Islet of Langerhans (tissue), 1 donor: ENCODE results near the gene RTN1.

Experiments used
- FAIRE-seq: peaks from one replicate; lab custom pipeline; 2011; peaks lifted over from hg19 to GRCh38; lab: Jason Lieb, UNC

Gene RTN1

GRCh38 chr14:59629444-59630287 is 240.9 kb downstream of the RTN1 start:
- FAIRE-seq, result no peak

DNA sequence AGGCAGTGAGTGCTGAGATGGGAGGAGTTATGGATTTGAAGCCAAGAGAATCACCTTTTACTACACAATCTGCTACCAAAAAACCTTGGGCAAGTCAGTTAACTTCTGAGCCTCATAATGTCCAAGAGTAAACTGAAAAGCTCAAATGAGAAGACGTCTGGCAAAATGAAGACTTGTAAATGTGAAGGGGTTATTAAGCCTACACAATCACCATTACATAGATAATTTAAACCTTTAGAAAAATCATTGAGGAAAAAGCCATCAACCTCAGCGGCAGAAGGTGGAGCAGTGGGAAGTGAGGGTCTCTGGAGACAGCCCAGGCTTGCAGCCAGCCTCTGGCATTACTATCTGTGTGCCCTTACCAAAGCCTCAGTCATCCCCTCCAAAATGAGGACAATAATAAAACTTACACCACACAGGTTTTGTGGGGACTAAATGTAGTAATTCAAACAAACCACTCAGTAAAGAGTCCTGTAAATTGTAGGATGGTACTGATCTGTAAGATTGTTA is 243.5 kb downstream of the RTN1 start:
- no peak for FAIRE-seq

- no peak for FAIRE-seq
Observed at GRCh38 chr14:59622631-59623030, 247.9 kb downstream of the RTN1 start.

DNA sequence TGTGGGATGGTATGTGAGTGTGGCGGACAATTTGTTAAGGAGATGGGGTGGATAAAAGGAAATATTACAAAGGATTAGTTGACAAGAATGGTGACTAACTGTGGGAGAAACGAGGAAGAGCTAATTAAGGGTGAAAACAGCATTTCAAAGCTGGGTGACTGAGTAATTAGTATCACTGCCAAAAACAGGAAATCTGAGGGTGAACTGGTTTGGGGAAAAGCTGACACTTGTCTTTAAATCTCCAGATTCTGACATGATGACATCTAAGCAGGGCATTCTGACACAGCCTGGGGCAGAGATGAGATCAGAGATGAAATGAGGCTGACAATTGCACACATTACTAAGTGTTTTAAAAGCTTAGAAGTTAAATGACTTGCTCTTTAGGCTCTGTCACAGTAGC is 251.5 kb downstream of the RTN1 start:
- FAIRE-seq, result no peak

- no peak for FAIRE-seq
Observed at GRCh38 chr14:59601056-59601455, 269.5 kb downstream of the RTN1 start.

DNA sequence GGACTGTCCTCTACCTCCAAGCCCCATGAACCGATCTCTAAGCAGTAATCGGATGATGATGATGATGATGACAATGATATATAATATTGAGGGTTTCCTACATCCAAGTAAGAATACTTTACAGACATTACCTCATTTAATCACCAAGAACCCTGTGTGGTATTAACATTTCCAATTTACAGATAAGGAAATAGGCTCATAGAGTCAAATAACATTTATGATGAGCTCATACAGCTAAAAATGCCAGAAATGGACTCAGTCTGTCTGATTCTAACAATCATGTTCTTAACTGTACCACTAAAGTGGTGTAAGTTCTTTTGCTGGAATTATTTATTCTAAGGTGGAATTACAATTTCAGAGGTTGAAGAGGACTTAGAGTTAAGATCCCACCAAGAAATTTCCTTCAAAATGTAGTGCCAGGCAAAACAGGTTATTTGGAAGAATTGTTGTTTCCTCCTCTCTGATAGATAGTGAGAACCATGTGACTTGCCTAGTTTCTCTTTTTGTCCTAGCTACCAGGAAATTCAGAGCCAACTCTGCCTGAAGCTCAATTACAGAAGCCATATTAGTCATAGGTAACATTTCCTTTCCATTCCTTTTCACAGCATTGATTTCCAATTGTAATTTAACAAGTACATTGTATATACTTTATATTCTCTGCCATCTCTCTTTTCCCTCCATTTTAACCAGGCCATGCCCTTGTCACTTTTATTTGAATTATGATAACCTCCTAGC is 270.2 kb downstream of the RTN1 start:
- no peak for FAIRE-seq

GRCh38 chr14:59595071-59595470 is 275.5 kb downstream of the RTN1 start:
- FAIRE-seq, result no peak

DNA sequence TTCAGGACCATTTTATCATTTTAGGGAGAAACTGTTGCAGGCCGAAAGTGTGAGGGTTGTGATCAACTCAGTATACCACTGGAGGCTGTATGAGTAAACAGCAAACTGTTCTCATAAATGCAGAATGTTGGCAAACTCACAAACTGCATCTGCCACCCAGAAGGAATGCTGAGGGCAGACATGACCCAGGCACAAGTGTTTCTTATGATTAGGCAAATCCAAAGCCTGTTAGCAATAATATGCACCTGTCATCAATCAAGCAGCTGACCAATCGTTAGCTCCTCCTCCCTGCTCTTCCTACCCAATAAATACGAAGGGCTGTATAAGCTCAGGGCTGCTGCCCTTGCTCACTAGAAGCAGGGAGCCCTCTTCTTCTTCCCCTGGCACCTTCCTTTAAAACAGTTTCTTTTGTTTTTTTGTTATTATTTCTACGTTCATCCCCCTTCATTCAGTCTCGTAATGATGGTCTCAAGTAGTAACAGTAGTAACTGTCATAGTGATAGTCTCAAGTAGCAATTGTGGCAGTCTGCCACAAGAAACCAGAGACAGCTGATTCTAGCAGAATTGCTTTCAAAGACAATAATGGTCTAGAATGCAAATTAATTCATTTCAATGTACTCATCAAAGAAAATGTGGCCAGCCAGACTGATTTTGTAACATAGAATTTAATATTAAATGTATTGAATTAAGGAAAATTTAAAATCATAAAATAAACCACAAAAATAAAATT is 278.8 kb downstream of the RTN1 start:
- no peak for FAIRE-seq

- no peak for FAIRE-seq
Observed at GRCh38 chr14:59588101-59588500, 282.5 kb downstream of the RTN1 start.

DNA sequence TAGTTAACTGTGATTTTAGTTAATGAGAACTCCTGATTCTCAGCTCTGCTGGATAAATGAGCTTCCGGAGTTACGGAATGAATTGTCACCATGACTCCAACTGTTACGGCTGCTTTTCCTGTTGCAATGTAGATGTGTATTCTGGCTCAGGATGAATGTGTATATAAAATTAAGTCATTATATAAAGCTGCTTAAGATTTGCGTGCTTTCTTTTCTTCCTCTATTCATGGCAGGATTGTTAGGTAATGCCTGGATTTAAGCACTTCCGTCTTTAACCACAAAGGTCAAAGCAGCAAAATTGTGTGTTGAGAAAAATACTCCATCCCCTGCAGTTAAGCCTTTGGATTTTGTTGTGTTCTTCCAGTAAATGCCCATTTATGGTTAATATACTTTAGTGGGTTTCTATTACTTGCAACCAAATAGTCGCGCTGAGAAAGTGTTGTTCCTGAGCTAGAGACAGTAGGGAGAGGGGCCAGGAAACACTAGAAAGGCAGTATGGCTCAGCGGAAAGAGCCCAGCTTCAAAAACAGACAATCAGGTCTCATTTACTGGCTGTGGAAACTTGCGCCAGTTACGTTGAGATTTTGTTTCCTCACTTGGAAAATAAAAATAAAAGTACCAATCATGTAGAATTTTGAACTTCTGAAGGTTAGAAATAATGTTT is 284.6 kb downstream of the RTN1 start:
- FAIRE-seq, result no peak

GRCh38 chr14:59583755-59584154 is 286.8 kb downstream of the RTN1 start:
- FAIRE-seq, result no peak

DNA sequence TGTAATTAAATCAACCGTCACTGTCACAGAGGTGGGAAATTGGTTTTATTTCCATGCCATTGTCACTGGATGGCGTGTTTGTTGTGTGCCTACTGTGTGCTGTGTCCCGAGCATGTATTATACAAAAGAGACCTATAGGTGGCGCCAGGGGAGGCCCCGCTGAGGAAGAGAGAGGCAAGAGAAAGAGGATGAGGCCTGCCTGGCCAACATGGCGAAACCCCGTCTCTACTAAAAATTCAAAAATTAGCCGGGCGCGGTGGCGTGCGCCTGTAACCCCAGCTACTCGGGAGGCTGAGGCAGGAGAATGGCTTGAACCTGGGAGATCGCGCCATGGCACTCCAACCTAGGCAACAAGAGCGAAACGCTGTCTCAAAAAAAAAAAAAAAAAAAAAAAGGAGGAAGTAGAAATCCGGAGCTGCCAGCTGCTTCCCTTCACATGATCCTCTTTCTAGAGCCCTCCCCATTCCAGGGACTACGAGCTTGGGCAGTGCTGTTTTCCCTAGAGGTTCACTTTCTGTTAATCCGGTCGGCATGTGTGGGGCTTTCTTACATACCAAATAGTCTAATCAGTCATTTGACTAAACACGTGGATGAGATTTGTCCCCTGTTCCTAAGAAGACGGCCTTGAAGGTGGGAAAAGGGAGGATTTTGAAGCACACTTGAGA is 287.6 kb downstream of the RTN1 start:
- no peak for FAIRE-seq

DNA sequence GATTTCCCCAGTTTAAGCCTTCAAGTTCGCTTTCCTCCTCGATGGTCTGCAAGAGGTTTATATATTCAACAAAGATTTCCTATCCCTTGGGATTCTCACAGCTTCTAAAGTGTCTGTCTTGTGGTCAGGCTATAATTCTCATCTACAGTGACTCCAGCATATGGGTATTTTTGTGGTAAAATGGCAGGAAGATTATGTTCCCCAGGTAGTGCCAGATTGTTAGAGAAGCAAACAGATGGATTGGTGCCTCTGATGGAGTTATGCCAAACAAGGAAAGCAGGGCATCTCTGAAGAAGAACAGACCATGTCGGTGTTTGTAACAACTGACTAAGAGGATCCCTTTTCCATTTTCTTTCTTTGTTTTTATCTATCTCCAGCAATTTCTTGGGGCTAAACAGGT is 288.4 kb downstream of the RTN1 start:
- FAIRE-seq, result no peak

GRCh38 chr14:59580911-59581310 is 289.7 kb downstream of the RTN1 start:
- FAIRE-seq, result no peak

DNA sequence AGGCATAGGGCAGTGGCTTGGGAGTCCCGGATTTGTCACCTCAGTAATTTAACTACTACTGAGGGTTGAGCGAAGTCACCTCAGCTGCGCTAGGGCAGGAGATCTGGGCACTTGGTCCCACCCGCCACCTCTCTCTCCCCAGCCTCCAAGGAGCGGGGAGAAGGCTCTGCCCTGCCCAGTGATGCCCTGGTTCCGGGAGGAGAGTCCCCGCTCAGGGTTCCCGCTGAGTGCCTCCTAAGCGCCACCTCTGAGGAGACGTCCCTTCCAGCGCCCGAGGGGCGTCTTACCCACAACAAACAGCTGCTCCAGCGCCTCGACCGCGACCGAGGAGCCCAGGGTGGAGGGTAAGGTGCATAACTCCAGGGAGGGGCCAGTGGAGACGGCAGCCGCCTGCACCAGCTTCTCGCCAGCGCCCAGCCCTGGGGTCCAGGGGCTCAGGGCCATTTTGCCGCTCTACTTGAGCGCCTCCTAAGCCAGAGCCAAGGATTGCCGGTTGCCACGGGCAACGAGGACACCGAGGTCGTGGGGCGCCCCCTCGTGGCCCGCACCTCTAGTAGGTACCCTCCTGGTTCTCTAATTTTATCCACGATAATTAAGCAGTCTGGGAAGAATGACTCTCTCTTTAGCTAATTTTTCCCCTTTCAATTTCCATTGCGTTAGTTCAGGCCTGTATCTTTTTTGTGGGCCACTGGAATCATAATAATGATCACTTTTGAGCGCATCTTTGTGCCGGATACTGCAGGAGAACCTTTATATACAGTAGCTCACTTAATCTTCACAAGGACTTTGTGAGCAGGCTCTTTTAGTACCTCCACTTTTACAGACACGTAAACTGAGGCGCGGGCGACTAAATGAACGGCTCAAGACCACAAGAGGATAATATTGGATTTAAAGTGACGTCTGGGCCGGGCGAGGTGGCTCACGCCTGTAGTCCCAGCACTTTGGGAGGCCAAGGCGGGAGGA is 294.0 kb downstream of the RTN1 start, which contains the start of gene CCDC175:
CCDC175 (minus strand) TSS at position 481 of the 963 bp plus-strand sequence; CDS start at position 444, 37 bp downstream.
- FAIRE-seq, result peak; percentile 62

DNA sequence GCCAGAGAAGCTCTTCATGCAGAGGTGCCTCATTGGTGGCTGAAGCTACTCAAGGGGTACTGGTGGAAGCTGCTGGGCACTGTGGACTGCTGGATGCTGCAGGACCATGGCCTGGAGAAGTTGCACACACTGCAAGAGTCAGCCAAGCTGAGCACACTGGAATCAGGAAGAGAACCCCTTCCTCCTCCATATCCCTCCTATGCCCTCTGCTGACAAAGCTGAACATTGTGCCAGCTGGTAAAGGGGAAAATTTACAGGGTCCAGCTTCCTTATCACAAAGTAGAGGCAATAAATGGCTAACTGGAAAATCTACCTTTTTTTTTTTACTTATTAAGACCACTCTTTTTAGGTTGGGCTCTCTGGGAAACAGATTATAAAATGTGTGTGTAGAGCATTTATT is 300.5 kb downstream of the RTN1 start:
- no peak for FAIRE-seq

GRCh38 chr14:59566725-59567124 is 303.9 kb downstream of the RTN1 start:
- no peak for FAIRE-seq

DNA sequence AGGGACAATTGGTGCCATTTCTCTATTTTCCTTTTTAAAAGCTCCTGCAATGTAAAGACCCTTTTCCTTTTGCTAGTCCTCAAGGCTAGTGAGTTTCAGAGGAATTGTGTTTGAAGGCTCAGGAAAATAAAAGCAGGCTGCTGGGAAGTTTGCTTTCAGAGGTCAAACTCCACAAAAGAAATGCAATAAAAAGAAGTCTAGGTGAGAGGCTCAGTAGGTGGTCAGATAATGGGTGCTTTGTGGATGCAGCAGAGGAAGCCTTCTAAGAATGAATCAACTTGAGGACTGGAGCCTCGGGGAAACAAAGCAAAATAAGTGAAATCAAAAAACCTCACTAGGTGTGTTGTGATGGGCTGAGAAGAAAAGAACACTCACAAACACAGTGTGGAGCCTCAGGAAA is 304.3 kb downstream of the RTN1 start:
- no peak for FAIRE-seq

DNA sequence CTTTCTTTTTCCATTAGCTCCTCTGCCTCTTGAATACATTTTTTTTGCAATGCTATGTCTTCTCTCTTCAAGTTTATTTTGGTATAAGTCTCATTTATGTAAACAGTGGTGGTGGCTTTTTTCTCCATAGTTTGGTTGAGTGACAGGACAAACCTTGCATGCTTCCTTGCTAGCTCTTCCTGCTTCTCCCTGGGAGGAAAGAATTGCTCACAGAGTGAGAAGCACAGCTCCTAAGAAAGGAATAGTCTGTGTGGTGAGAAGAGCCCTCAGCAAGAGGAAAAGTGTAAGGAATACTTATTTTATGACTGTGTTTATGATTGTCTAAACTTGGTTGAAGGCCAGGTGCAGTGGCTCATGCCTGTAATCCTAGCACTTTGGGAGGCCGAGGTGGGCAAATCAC is 305.5 kb downstream of the RTN1 start:
- FAIRE-seq, result no peak

DNA sequence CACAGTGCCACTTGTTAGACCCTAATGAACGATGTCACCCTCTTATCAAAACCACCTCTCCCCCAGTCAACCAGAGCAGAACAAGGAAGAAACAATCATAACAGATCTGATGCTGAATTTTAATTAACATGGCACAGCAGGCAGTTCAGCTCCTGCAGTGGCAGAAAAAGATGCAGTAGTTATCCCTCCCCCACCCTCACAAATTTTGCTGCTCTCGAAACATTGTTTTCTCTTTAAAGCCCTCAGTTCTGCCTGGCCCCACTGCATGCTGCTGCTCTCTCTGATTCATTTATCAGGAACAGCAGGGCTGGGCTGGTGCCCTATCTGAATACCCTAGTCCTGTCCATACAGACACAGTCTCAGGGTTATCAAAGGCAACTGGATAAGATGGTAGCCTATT is 306.2 kb downstream of the RTN1 start:
- FAIRE-seq, result no peak
